SU-DHL-6 (cell line): ENCODE results near the gene RPTOR.

Experiments used
- EZH2phosphoT487 ChIP-seq: fragments of 200-600 bp; sonication (generic), shearing (Covaris generic); conservative IDR thresholded peaks from 2 replicates; pipeline ENCODE4 v1.6.1; 2018; ENCODE audit warnings: mild to moderate bottlenecking, antibody characterized with exemption, low read length, moderate library complexity, mixed read lengths
- TF ChIP-seq, protein P1 (sequence below): fragments of 200-600 bp; sonication (generic); IDR thresholded peaks from one replicate; pipeline ENCODE4 v1.5.1; 2017; ENCODE audit warnings: antibody characterized with exemption, mild to moderate bottlenecking, low read length, moderate library complexity; ENCODE audit not compliant: insufficient read depth, poor library complexity, severe bottlenecking

DNA sequence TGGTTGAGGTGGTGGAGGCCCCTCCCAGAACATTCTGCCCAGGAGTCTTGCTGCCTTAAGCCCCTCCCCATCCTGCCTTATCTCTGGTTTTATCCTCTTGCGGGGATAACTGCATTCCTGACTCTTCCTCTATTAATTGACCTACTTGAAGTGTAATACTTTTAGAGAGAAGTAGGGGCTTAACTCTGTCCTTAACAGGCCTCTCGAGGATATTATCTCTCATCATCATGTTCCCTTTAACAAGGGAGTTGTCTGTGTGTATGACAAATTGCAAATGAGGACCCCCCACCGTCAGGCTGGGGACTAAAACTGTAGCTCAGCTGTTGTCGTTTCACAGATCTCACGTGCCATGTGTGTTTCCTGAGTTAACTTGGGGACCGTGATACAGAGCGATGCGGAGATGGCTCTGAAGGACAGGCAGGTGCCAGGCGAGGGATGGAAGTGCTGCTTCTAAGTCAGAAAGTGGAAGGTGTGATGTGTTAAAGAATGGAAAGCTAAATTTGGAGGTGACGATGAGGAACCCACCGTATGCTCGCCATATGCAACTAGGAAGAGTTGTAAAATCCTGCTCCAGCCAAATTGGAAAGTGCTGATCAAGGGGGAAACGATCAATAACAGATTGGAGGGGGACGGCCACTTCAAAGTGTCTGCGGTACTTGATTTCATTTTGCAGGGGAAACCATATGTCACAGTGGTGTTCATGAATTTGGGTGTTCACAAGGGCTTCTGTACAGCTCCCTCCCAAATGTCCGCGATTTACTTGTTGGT lies 106.3 kb downstream of the RPTOR start:
- TF ChIP-seq, protein P1, sequence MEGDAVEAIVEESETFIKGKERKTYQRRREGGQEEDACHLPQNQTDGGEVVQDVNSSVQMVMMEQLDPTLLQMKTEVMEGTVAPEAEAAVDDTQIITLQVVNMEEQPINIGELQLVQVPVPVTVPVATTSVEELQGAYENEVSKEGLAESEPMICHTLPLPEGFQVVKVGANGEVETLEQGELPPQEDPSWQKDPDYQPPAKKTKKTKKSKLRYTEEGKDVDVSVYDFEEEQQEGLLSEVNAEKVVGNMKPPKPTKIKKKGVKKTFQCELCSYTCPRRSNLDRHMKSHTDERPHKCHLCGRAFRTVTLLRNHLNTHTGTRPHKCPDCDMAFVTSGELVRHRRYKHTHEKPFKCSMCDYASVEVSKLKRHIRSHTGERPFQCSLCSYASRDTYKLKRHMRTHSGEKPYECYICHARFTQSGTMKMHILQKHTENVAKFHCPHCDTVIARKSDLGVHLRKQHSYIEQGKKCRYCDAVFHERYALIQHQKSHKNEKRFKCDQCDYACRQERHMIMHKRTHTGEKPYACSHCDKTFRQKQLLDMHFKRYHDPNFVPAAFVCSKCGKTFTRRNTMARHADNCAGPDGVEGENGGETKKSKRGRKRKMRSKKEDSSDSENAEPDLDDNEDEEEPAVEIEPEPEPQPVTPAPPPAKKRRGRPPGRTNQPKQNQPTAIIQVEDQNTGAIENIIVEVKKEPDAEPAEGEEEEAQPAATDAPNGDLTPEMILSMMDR, result no peak
- TF ChIP-seq EZH2phosphoT487, result no peak
